ACHN (cell line): ENCODE measurements around the gene RNF181.
"Not testable (repeated sequence)": the region's sequence is repeated elsewhere in the genome, so short reads cannot be mapped to it uniquely, and the experiment has no call there.

ENCODE experiments used
- DNase-seq: peaks from one replicate; pipeline ENCODE4 v3.0.0-alpha.2; 2015
- in situ Hi-C: cut with HindIII; loops from 2 replicates; pipeline ENCODE4 v1.10.0; 2017; ENCODE audit warnings: low sequenced_read_pairs, low pct_ligation_motif_present, low pct_unique_long_range_greater_than_20kb

The RNF181 gene

DNA sequence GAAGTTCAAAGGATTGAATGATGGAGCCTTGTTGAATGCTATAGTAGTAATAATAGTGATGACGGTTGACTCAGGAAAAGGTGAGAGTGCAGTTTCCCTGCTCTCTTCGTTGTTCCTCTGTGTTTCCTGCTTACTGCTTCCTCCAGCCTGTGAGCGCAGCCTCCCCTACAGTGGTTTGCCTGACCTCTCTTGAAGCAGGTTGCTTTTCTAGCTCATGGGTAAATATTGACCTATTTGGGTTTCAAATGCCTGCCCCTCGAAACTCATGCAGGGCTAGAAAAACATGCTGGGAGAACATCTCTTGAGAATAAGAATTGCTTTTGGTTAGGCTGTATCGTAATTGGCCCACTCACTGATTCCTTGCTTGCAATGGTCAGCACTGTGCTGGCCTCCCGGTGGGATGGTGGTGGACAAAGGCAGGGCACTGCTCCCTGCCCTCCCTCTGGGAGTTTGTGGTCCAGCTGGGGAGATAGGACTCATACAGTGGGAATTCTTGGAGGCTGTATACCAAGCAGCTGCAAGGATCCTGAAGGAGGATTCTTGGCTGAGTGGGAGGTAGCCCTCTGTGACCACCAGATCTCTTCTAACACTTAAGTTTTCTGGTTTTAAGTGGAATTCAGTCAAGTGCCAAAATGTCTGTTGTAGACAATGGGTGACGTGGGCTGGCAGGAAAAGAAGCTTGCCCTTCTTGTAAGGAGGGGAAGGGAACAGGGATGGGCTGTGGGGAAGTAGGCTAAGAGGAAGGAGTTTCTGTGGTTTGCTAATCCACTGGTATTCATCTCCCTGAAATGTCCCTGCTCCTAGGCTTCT lies 5.4 kb upstream of the RNF181 start:
- peak; percentile 34 for DNase-seq
- in situ Hi-C loops = no loop called here

GRCh38 chr2:85590950-85591349 lies 4.6 kb upstream of the RNF181 start:
- in situ Hi-C loops = no loop called here
- no peak for DNase-seq

DNA sequence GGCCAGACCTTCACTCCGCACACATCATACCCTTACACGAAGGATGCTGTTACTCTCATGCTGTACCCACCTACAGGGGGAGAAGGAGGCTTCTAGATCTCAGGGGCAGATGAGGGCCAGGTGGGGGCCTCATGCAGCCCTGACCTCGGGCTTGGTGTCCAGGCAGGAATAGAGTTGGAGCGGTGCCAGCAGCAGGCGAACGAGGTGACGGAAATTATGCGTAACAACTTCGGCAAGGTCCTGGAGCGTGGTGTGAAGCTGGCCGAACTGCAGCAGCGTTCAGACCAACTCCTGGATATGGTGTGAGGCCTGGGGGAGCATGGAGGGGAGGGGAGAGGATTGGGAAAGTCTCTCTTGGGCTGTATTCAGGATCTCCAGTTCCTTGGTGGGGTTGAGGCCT lies 4.0 kb upstream of the RNF181 start:
- DNase-seq = no peak
- in situ Hi-C loops = no loop called here

- DNase-seq, in situ Hi-C loops: not testable (repeated sequence)
These were observed 3.2 kb upstream of the RNF181 start for GRCh38 chr2:85592299-85592698.

DNA sequence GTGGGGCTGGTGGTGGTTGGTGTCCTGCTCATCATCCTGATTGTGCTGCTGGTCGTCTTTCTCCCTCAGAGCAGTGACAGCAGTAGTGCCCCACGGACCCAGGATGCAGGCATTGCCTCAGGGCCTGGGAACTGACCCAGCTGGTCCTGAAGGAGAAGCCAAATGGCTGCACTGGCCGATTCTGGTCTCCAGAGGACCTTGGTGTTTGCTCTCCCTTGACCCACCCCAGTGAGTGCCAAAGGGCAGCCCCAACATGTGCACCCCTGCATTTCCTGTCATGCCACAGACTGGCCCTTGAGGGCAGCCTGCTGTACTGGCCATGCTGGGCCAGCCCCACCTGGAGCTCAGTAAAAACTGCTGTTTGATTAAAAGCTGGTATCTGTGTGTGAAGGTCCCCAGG lies 2.5 kb upstream of the RNF181 start:
- DNase-seq = no peak
- in situ Hi-C loops = no loop called here

DNA sequence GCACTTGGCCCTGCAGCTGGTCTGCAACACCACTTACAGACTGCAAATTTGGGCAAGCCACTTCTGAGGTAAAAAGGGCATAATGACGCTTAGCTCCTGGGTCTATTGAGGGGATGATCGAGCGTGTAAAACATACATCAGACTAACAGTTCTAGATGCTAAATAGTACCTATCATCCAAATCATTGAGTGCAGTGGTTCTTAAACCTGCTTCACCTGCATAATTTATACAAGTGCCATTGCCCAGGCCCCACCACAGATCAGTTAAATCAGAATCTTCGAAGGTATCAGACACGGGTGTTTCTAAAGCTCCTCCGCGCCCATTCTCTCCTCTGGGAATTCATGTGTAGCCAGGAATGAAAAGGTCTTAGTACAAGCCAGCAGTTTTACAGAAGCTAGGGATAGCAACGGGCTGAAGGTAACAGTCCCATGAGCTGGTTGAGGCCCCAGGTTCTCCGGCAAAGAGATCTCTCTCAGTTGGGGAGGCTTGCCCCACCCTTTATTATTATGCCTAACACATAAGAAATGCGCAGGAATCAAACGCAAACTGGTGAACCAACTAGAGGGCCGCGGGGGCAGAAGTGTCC lies 737 bp upstream of the RNF181 start:
- no peak for DNase-seq
- in situ Hi-C loops = no loop called here

- DNase-seq = no peak
- in situ Hi-C loops = no loop called here
These were observed 435 bp downstream of the RNF181 start for GRCh38 chr2:85596026-85596333.

GRCh38 chr2:85596486-85597143 lies 1.1 kb downstream of the RNF181 start:
- no peak for DNase-seq
- in situ Hi-C loops = no loop called here

- DNase-seq = no peak
- in situ Hi-C loops = no loop called here
These were observed 1.7 kb downstream of the RNF181 start for GRCh38 chr2:85597241-85597640.

DNA sequence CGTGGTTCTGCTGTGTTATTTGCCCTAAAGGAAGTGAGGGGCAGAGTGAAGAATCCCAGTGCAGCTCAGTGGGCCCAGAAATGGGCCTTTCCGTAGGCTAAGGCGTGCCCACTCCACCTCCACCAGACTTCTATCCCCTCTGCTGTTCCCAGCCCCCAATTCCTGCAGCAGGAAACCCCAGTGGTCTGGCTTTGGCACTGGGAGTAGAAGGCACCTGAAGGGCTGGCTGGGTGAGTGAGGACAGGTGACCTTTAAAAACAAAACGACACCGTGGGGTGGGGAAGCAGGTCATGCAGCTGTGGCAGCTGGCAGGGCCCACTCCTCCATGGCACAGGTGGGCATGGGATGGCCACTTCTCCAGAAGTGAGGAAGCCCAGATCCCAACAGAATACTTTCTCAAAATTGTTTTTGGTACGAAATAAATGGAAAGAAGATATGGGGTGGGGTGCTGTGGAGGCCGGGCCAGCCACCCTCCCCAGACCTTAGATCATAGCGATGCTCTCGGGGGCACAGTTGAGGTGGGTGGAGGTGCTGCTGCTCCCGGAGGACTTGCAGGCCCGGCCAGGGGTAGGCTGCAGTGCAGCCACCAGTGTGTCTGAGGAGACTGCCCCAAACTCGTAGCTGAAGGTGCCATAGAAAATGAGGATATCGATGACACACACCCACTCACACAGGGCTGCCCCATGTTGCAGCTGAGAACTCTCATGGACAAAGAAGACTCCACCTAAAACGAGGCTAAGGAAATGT lies 3.2 kb downstream of the RNF181 start:
- in situ Hi-C loops = no loop called here
- no peak for DNase-seq

DNA sequence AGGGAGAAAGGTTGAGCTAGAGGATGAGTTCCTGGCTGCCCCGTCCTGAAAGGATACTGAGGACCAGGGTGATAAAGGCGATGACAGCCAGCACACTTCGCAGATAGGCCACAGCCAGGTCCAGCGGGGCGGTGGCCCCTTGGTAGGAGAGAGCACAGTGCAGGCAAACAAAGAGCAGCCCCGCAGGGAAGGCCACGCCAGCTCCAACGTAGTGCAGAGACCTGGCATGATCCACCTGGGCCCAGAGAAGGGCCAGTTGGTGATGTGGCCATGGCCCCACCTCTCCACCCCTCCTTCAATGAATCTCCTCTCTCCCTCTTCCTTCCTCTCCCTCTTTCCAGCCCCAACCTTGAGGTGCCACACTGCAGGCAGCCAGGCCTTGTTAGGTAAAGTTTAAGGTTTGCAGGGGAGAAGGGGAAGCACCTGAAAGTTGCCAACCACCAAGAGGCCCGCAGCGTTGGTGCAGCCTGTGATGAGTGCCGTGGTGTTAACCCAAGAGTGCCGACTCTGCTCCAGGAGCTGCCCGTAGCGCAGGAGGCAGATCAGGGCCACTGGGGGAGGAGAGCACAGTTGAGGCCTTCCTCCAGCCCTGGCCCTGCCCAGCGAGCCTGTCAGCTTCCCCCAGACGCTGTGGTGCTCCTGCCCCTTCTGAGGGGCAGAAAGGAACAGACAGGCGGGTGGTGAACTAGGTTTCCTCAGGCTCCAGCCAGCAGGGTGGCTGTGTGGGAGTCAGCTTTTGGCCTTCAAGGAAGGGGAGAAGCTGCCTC lies 4.1 kb downstream of the RNF181 start:
- in situ Hi-C loops = no loop called here
- no peak for DNase-seq

DNA sequence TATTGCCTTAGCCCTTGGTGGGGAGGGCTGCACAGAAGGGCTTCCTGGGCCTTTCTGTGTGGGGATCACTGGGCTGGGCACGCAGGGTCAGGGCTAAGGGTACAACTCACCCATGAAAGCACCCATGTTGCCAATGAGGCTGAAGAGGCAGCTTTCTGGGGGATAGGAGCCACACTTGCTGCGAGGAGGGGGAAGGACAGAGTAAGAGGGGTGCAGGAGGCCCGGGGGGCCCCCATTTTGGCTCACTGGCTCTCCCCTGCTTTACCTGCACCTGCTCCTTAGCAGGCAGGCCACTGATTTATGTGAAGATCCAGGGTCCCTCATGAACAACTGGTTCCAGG lies 4.7 kb downstream of the RNF181 start:
- in situ Hi-C loops = no loop called here
- DNase-seq = no peak

DNA sequence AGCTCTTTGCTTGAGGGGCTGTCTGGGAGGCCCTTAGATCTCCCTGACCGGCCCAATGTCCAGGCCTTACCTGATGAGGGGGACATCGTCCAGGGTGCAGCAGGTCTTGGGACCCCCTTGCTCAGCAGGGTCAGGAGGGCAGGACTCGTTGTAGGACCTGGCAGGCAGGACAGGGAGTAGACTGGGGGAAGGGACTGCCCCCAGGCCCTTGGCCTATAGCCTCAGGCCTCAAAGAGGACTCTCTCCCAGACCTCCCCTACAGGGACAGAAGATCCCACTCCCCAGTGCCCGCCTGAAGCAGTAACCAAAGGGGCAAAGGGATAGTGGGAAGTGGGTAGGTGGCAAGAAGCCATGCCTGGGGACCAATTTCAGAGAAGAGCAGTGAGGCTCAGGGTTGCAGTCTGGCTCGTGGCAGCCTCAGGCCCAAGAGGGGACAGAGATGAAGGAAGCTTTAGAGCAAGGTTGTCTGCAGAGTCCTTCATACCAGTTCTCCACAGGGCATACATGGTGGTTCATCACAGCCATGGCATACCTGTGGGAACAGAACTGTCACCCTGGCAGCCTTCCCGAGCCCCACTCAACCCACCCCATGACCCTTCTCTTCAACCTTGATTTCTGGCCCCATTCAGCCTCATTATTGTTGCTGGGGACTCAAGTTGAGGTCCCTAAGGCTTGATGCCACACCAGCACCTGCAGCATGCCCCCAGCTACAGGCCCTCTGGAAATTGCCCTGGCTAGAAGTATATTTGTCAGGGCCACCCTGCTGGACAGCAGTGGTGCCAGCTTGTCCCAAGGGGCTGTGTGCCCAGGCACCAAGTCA lies 5.6 kb downstream of the RNF181 start:
- DNase-seq = no peak
- in situ Hi-C loops = no loop called here

DNA sequence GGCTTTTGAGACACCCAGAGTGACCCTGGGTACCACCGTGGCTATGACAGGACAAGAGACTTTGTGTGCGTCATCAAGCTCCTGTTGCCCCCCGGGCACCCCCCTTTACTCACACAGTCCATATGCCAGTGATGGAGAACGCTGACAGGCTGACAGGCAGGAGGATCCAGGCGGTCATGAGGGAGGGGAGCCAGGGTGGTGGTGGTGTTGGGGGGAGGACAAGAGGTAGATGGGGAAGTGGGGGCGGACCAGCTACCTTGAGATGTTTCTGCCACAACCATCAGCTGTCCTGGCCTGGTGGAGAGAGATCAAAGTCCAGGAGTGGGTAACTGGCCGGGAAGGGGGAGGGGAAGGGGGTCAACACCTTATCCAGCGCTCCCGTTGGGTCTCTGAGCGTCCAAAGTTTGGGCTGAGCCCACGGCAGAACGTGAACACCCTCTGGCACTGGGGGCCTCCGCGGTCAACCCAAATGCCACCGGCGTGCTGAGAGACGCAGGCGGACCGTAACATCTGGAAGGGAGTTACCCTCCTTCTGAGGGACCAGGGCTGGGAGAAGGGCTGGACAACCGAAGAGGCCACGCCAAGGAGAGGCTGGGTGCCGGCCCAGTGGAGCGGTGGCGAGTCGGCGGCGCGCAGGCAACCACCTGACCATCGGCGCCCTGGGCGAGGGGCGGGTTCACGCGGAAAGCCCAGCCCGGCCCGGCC lies 6.4 kb downstream of the RNF181 start:
- in situ Hi-C loops = no loop called here
- DNase-seq = peak; percentile 50

DNA sequence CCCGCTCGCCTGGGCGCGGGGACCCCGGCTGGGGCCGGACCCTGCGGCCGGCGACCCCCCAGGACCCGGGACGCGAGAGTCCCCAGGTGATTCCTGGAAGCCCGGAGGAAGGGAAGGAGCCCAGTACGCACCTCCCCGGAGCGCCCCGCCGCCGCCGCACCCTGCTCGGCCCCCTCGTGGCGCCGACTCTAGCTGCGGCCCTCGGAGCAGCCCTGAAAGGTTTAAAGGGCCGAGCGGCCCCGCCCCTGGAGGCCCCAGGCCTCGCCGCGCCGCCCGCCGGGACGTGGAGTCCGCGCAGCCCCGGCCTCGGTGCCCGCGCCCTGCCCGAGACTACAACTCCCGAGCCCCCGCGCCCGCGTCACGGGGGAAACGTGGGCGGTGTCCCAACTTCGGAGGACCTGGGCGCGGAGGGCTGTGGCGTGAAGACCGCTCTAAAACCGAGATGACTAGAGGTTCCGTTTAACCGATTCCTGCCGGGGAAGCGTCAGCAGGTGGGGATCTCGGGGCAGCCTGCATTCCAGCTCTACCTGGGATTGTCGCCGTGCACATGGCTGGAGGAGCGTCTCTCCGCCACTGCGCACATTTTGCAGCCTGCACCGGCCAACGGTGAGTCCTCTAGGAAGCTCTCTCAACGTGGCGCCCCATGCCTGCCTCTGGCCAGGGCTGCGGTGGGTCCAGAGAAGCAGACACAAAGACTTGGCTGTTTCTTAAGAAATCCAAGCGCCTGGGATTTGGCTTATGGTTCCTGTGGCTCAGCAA lies 7.1 kb downstream of the RNF181 start, which contains the start of gene TMEM150A:
Gene TMEM150A, minus strand, starts transcription at position 223 of the 759 bp plus-strand sequence. CDS start 750 bp downstream, outside the sequence.
- DNase-seq = peak; percentile 93
- in situ Hi-C loops = no loop called here

- DNase-seq, in situ Hi-C loops: not testable (repeated sequence)
These were observed 8.5 kb downstream of the RNF181 start for GRCh38 chr2:85604133-85604444.
